Right kidney (tissue), 1 donor: ENCODE data around the gene NAA60.
"Not testable (repeated sequence)": the region's sequence is repeated elsewhere in the genome, so short reads cannot be mapped to it uniquely, and the experiment has no call there.

Source experiments
- DNase-seq: peaks from one replicate; pipeline ENCODE4 v3.0.0-alpha.2; 2016

Gene NAA60

DNA sequence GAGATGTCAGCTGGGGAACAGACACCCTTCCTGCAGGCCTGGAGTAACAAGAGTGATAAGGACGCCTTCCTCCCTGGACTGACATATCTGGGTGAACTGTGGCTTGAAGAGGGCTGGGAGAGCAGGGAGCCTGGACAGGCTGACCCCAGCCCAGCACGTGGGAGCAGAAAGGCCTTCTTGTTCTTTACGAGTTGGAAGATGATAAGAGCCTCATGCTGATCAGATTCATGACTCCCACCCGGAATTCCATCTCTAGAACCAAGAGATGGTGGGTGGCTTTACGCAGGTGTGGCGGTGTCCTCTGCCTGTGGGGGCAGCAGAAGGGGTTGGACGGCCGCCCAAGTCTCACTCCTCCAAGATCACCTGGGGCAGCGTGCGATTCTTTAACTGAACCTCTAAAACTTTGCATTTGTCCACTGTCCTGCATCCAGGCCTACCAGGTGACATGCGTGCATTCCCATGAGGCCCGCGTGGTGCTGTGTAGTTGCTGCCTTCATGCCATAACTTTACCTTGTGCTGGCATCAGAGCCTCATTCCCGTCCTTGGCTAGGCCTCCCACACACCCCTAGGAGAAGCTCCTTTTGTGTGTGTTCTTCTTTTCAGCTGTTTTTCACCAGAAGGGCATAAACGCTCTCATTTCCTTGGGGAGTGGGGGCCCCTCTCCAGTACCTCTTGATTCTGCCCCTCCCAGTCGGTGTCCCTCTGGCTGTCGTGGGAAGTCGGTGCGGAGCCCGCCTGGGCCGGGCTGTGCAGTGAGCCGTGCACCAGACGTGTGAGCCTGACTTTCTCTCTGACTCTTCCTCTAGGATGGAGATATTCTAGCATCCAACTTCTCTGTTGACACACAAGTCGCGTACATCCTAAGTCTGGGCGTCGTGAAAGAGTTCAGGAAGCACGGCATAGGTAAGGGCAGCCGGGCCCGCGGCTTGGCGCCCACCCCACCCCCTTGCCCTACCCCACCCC is 38.5 kb downstream of the NAA60 start:
- no peak for DNase-seq

DNA sequence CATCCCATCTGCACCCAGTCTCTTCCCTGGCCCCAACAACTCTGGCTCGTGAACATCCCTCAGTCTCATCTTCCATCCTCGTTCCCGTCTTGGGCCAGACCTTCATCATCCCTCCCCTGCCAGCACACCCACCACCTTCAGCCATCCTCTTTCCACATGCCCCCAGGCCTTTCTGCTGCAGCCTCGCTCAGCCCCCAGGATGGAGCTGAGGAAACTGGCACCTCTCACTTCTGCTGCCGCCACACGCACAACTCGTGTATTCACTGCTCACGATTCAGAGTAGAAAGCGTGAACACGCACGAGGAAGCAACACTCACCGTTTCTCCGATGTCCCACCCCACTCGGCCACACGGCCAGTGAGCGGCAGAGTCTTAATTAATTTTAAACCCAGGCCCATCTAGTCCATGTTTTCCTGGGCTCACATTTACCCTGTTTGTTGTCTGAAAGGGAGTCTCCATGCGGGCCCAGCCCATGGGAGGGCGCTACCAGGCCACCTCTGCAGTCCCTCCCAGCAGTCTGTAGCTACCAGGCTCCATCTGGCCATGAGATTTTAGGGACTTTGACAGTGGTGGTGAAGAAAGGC is 39.3 kb downstream of the NAA60 start:
- DNase-seq, result no peak

DNA sequence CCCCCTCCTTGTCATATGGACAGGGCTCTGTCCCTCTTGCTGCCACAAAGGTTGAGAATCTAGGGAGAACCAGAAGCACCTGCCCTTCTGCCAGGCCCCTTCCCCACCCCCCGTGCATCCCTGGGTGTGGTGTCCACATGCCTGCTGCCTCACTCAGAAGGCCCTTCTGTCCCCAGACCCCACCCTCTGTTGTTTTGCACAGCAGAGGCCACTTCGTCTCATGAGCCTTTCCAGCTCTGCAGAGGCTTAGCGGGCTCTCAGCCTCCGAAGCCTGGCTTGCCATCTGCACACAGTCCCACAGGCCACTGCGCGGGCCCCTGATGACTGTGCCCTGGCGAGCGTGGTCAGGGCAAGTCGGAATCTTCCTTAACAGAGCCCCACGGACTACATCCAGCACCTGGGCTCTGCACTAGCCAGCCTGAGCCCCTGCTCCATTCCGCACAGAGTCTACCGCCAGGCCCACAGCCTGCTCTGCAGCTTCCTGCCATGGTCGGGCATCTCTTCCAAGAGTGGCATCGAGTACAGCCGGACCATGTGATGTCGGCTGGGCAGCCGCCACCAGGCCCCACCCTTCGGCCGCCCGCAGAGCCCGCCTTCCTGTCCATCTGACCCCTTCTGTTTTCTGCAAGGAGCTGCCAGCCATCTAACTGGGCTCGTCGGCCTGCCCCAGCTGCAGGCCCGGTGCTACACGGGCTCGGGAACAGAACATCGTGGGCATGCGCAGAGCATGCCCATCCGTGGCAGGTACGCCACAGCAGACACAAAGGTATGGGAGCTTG is 41.0 kb downstream of the NAA60 start:
- DNase-seq, result no peak

DNA sequence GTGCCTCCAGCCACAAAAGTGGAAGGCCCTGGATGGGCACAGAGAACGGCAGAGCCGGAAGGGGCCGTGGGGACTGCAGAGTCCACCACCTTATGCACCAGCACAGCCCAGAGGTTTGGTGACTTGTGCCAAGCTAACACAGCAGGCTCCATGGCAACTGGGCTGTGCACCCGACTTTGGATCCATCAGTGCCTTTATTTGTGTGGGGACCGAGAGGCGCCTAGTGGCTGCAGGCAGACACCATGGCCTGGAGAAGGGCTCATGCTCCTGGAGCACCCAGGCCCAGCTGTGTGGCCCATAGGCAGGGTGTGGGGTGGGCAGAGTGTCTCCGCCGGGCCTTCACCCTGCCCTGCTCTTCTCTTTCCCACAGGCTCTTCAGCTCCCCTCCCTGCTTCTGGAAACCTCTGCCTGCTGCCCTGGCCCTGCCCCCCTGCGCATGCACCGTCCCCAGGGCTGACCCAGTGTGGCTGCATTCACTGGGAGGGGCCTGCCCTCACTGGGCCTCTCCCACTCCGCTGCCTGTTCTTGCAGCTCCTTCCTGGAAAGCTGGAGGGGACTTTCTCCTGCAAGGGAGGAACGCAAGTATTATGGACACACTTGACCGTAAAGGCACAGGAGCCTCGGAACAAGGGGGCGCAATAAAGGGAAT is 41.7 kb downstream of the NAA60 start:
- DNase-seq, result no peak

DNA sequence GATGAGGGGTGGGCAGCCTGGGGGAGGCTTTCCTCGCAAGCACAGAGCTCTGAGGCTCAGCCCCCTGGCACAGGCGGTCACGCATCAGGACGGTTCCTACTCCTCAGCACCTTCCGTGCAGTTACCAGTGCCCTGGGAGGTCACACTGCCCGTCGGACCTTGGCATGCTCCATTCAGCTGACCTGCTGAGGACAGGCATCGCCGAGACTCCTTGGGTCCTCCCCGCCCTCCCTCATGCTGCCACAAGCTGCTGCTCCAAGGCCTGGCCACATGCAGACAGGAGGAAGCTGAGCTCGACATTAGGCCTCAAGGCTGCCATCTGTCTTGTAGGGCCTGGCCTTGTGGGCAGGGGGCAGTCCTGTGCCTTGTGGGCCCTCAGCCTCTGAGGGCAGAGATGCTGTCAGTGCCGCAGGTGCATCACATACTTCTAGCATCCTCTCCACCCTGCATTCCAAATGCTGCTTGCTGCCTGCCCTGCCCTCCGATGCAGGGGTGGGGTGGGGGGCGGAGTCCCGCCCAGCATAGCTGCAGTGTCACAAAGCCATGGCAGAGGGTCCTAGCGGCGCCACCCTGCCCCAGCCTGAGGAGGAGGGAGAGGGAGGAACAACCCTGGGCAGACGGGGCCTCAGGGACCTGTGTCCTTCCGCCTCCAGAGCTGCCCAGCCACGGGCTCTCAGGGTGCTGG is 42.5 kb downstream of the NAA60 start:
- no peak for DNase-seq

DNA sequence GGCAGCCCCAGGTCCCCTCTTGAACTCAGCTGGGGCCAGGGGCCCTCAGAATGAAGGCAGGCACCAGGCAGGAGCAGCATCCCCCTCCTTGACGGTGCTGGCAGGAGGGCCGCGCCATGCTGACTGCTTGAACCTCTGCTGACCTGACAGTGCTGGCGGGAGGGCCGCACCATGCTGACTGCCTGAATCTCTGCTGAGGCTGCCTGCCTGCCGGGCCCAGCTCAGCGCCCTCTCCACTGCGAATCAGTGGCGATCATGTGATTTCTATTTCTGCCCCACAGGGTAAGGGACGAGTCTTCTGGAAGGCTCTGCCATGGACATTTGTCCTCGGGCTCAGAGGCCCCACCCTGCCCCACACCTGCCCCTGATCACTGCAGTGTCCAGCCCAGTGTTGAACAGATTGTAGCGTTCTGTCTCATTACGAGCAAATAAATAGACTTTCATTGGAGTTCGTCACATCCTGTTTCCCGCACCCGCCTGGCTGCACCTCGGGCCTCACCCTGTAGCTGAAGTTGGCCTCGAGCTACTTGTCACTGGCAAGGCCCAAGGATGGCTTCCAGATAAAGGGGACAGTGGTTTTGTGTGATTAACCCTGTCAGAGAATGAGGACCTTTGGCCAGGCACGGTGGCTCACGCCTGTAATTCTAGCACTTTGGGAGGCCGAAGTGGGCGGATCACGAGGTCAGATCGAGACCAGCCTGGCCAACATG is 43.2 kb downstream of the NAA60 start:
- no peak for DNase-seq

DNA sequence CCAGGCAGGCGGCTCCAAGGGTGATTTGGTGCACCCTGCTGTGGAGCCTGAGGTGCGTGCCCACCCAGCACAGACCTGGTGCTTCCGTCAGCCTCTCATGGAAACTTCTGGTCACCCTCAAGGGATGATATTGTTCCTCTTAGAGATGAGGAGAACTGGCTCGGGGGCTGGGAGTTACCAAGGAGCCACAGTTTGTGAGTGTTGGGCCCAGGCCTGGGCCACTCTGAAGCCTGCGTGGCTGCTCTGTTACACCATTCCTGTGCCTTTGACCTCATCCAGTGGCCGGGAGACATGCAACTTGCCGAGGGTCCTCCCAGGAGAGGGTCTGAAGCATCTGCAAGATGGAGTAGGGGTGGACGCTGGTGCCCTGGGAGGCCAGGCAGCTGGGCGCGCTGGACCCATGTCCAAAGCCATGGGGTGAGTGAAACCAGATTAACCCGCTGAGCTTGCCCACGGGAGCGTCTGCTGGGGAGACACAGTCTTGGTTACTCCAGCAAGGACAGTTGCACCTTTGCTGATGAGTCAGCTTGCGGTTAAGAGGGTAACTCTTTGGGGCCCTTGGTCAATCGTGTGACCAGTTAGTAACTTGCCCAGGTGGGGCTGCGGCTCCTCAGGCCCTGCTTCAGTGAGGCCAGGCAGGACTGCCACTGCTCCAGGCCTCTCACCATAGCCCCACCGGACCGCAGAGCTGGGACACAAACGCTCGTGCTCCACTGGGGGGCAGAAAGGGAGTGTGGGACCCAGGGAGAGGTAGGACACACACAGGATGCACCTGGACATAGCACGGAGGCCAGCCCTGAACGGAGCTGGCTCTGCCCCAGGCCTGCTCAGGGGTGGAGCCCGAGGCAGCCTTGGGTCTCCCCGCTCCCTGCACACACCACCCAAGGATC is 44.3 kb downstream of the NAA60 start:
- DNase-seq, result no peak

DNA sequence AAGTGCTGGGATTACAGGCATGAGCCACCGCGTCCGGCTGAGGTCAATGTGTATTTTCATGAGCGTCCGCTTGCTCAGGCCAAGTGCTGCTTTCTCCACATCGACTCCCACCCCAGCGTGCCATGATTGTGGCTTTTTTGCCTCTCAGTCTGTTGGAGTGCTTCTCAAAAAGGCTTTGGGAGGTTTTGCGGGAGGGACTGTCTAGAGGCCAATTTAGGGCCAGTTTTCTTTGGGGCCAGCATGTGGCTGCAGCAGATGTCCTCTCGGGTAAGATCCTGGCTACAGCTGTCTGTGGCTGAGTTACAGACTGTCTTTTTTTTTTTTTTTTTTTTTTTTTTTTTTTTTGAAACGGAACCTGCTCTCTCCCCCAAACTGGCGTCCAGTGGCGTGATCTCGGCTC is 45.3 kb downstream of the NAA60 start:
- no peak for DNase-seq

DNA sequence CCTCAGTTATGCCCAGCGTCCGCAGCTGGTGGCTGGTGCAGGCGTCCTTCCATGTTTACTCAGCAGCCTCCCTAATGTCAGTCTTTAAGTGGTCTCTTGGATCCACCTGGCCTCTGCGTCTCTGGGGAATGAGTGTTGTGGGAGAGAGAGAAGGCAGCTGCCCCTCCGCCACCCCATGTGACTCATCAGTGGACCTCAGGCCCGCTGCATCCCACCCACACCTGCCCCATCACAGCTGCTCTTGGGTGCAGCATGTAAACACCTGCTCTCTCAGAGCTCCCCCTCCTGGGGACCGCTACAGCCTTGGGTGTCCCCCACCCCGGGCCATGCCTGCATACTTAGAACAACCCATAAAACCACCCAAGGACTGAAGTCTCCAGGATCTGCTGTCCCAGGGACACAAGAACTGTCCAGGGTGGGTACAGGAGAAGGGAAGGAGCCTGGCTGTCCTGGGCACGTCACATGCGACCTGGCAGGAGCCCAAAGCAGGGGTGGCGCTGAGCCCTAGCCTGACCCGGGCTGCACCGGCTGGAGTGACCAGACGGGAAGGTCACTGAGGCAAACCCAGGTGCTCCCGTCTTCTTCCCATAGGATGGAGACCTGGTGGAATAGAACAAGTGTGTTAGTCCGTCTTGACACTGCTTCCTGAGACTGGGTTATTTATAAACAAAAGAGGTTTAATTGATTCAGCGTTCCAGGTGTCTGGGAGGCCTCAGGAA is 47.6 kb downstream of the NAA60 start:
- DNase-seq, result no peak

DNA sequence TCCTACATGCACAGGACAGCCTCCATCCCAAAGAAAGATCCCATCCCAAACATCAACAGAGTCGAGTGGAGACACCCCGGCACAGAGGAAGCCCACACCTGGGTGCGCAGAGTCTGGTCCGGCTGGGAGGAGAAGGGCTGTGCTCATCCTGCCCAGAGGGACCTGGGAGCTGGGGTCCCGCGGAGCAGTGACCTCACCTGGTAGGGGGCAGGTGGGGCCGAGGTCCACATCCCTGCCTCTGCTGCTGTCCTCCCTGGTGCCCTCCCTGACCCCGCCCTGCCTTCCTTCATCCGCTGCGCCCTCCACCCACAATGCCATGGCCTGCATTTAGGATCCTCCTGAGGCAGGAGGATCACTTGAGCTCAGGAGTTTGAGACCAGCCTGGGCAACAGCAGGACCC is 48.9 kb downstream of the NAA60 start:
- no peak for DNase-seq

DNA sequence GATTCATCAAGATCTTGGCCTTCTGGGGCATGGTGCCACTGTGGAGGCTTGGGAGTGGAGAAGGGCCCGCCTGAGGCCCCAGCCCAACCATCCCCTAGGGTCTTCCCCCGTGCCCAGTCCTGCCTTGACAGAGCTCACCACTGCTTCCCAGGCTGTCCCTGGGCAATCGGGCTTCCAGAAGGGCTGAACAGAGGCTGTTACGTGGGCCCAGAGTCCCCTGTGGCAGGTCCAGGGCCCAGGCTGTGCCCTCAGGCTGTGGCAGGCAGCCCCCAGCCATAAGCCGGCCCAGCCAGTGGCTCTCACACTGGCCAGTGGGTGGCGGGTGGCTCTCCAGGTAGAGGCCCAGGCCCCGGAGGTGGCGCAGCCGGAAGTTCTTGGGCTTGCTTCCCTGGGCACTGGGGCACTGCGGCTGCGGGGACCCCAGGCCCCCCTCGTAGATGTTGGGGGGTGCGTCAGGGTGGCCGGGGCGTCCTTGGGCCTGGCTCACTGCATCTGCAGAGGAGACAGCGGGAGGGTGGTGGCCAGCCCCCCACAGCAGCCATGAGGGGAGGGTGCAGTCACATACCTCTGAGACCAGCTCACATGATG is 51.0 kb downstream of the NAA60 start:
- DNase-seq, result no peak

DNA sequence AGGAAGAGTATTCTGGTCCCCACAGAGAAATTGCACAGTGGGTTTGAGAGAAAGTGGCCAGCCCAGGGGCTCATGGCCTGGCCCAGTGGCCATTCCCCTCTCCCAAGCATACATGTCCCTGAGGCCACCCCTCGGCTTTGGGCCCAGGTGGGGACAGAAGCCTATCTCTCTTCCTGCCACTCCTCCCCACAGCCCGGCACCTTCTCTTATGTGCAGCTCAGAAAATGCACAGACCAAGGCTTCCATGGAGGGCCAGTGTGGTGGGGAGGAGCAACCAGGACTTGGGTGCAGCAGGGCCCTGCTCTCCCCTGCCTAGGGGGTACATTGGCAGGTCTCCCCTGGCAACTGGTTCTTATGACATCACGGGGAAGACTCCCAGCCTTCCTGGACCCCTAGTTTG is 51.7 kb downstream of the NAA60 start, which contains the start of gene C16orf90:
C16orf90 (minus strand) TSS at position 314 of the 400 bp plus-strand sequence; CDS start at position 246, 68 bp downstream.
- DNase-seq, result no peak

DNA sequence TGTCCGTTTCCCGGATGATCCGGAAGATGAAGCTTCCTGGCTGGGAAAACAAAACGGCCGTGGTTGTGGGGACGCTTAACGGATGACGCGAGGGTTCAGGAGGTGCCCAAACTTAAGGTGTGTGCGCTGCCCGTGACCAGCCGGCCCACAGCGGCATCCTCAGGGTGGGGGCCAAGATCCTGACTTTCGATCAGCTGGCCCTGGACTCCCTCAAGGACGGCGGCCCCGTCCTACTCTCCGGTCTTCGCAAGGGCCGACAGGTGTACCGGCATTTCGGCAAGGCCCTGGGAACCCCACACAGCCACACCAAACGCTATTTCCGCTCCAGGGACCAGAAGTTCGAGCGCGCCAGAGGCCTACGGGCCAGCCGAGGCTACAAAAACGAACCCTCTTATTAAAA is 52.9 kb downstream of the NAA60 start:
- no peak for DNase-seq

DNA sequence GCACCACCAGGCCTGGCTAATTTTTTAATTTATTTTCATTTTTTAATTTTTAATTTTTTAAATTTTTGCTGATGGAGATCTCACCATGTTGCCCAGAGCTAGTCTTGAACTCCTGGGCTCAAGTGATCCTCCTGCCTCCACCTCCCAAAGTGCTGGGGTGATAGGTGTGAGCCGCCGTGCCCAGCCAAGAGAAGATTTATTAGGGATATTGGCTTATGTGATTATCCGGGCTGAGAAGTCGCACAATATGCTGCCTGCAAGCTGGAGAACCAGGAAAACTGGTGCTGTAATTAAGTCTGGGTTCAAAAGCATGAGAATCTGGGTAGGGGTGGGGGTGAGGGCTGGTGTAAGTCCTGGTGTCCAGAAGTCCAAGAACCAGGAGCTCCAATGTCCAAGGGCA is 54.3 kb downstream of the NAA60 start:
- no peak for DNase-seq

DNA sequence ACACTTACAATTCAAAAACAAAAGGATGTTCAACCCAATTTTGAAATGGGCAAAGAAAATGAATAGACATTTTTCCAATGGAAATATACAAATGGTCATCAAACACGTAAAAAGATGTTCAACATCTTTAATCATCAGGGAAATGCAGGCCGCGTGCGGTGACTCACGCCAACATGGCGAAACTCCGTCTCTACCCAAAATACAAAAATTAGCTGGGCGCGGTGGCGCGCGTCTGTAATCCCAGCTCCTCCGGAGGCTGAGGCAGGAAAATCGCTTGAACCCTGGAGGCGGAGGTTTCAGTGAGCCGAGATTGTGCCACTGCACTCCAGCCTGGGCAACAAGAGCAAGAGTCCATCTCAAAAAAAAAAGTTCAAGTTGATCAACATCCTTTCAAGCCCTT is 55.5 kb downstream of the NAA60 start:
- no peak for DNase-seq

DNA sequence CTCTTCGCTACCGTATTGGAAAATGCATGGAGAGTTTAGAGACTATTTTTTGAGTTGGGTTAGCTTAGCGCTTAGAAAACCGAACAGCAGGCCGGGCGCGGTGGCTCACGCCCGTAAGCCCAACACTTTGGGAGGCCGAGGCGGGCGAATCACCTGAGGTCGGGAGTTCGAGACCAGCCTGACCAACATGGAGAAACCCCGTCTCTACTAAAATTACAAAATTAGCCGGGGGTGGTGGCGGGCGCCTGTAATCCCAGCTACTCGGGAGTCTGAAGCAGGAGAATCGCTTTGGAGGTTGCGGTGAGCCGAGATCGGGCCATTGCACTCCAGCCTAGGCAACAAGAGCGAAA is 57.9 kb downstream of the NAA60 start:
- not testable (repeated sequence) for DNase-seq

DNA sequence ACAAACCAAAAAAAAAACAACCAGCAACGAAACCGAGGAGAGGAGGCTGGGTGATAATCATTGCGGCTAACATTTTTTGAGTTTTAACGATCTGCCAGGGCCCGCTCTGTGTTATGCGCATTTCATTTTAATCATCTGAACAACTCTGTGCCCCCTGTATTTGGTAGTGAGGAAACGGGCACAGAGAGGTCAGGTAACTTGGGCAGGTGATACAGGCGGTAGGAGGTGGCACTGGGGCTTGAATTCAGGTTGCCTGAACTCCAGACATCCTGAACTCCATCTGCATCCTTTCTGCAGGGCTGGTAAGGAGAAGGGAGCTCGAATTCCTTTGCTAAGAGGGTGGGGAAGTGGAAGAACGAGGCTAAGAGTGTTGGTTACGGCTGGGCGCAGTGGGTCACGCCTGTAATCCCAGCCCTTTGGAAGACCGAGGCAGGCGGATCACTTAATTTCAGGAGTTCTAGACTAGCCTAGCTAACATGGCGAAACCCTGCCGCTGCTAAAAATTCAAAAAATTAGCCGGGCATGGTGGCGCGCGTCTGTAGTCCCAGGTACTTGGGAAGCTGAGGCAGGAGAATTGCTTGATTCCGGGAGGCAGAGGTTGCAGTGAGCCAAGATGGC is 58.4 kb downstream of the NAA60 start:
- DNase-seq, result no peak

DNA sequence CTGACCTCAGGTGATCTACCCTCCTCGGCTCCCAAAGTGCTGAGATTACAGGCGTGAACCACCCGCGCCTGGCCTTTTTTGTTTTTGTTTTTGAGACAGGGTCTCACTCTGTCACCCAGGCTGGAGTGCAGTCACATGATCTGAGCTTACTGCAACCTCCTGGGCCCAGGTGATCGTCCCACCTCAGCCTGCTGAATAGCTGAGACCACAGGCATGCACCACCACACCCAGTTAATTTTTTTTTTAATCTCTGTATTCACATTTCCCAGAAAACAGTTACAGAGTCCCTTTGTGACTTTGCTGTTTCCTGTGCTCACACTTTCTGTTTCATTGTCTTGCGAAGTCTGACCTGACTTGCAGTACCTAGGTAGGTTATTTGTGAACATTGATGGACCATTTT is 60.0 kb downstream of the NAA60 start:
- no peak for DNase-seq

DNA sequence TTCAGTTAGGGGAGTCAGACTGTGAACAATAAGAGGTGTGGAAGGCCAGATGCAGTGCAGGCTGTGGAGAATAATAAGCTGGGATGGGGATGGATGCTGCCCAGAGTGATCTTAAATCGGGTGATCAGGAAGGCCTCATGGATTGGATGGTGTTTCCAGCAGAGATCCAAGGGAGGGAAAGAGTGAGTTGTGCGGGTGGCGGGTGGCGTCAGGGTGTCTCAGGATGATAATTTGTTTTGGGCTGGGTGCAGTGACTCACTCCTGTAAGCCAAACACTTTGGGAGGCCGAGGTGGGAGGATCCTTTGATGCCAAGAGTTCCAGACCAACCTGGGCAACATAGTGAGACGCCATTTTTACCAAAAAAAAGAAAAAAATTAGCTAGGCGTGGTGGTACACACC is 65.3 kb downstream of the NAA60 start:
- DNase-seq, result no peak
